HepG2 (cell line): ENCODE measurements around the gene LMNTD1.

ENCODE experiments used
- CENPBD1 ChIP-seq: sonication (generic); formaldehyde crosslinking; IDR thresholded peaks from 2 replicates; pipeline ENCODE4 v1.8.0; 2022; ENCODE audit warnings: missing genetic modification reagents, low read depth, mild to moderate bottlenecking, borderline replicate concordance
- KDM4B ChIP-seq: sonication (generic); formaldehyde crosslinking; IDR thresholded peaks from 2 replicates; pipeline ENCODE4 v1.4.0; 2020; ENCODE audit warnings: missing genetic modification reagents
- POLR2A ChIP-seq, 2 experiments: IDR thresholded peaks; 2 replicates each; pipeline ENCODE4 v1.6.1; 2011; ENCODE audit warnings: low read depth in 2 of 2, low read length in 2 of 2, mild to moderate bottlenecking in 1 of 2, moderate library complexity in 1 of 2; ENCODE audit not compliant: insufficient read depth in 1 of 2
- SETDB1 ChIP-seq: sonication (generic); formaldehyde crosslinking; IDR thresholded peaks from 2 replicates; pipeline ENCODE4 v1.5.1; 2020; ENCODE audit warnings: missing genetic modification reagents, mild to moderate bottlenecking, borderline replicate concordance
- SRF ChIP-seq: IDR thresholded peaks from 2 replicates; pipeline ENCODE4 v1.6.1; 2011; ENCODE audit warnings: mild to moderate bottlenecking, low read depth, low read length, moderate library complexity
- TAF1 ChIP-seq: sonication (generic); formaldehyde crosslinking; IDR thresholded peaks from 2 replicates; pipeline ENCODE4 v1.4.0; 2020; ENCODE audit warnings: missing genetic modification reagents
- ZBTB3 ChIP-seq: sonication (generic); formaldehyde crosslinking; IDR thresholded peaks from 2 replicates; pipeline ENCODE4 v1.4.0; 2020; ENCODE audit warnings: low read depth, mild to moderate bottlenecking, moderate library complexity, missing genetic modification reagents, borderline replicate concordance

DNA sequence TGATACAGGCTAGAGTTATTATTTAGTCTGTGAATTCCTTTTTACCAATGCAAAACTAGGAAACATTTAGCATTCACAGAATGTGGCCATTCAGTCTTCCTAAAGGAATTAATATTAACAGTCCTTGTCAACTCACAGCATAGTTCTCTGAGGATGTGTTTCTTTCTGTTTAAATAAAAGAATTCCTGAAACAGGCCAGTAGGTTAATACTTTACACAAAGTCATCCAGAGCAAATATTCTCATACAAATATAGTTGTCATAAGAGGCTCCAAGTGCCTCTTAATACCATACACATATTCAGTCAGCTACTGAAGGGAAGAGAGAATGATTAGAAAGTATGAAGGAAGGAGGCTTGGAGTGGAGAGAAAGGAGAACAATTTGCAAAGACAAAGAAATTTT lies 120.1 kb downstream of the LMNTD1 start:
- TF ChIP-seq POLR2A (IDR thresholded peaks at IDR 0.05; ENCODE audit: insufficient read depth in 1 of 2, low read depth in 2 of 2, low read length in 2 of 2), result no peak
- TF ChIP-seq CENPBD1, result no peak
- TF ChIP-seq ZBTB3, result no peak
- TF ChIP-seq SETDB1 (CRISPR knock-in tag), result no peak
- TF ChIP-seq TAF1, result no peak
- no peak for TF ChIP-seq SRF
- TF ChIP-seq KDM4B (CRISPR knock-in tag), result no peak
